ENCODE measurements around the gene PCDHA7.
"Not testable (repeated sequence)": the region's sequence is repeated elsewhere in the genome, so short reads cannot be mapped to it uniquely, and the experiment has no call there.

DNA sequence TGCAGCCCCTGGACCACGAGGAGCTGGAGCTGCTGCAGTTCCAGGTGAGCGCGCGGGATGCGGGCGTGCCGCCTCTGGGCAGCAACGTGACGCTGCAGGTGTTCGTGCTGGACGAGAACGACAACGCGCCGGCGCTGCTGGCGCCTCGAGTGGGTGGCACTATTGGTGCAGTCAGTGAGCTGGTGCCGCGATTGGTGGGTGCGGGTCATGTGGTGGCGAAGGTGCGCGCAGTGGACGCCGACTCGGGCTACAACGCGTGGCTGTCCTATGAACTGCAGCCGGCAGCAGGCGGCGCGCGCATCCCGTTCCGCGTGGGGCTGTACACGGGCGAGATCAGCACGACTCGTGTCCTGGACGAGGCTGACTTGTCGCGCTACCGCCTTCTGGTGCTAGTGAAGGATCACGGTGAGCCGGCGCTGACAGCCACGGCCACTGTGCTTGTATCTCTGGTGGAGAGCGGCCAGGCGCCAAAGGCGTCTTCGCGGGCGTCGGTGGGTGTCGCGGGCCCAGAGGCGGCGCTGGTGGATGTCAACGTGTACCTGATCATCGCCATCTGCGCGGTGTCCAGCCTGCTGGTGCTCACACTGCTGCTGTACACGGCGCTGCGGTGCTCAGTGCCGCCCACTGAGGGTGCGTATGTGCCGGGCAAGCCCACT, 46.1 kb upstream of the PCDHA7 start:
- TF ChIP-seq, protein P1, sequence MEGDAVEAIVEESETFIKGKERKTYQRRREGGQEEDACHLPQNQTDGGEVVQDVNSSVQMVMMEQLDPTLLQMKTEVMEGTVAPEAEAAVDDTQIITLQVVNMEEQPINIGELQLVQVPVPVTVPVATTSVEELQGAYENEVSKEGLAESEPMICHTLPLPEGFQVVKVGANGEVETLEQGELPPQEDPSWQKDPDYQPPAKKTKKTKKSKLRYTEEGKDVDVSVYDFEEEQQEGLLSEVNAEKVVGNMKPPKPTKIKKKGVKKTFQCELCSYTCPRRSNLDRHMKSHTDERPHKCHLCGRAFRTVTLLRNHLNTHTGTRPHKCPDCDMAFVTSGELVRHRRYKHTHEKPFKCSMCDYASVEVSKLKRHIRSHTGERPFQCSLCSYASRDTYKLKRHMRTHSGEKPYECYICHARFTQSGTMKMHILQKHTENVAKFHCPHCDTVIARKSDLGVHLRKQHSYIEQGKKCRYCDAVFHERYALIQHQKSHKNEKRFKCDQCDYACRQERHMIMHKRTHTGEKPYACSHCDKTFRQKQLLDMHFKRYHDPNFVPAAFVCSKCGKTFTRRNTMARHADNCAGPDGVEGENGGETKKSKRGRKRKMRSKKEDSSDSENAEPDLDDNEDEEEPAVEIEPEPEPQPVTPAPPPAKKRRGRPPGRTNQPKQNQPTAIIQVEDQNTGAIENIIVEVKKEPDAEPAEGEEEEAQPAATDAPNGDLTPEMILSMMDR (IDR thresholded peaks at IDR 0.05): not testable (repeated sequence)
- TF ChIP-seq POLR2AphosphoS5 (IDR thresholded peaks at IDR 0.05; ENCODE audit: insufficient read depth in 1 of 2, low read depth in 1 of 2): not testable (repeated sequence)
